GM18870 (cell line): ENCODE measurements around the gene RPH3AL.
"Not testable (repeated sequence)": the region's sequence is repeated elsewhere in the genome, so short reads cannot be mapped to it uniquely, and the experiment has no call there.

Experiments used
- ATAC-seq: cut with Tn5 transposase; IDR thresholded peaks from one replicate; pipeline ENCODE4 v1.9.1; 2021; ENCODE audit warnings: moderate library complexity; ENCODE audit not compliant: unreplicated experiment

RPH3AL gene

GRCh38 chr17:320809-321385 lies 31.7 kb downstream of the RPH3AL start:
- ATAC-seq: no peak

- ATAC-seq: no peak
These were observed 32.5 kb downstream of the RPH3AL start for GRCh38 chr17:320139-320538.

GRCh38 chr17:319266-319665 lies 33.3 kb downstream of the RPH3AL start:
- ATAC-seq: no peak

GRCh38 chr17:317070-317469 lies 35.5 kb downstream of the RPH3AL start:
- not testable (repeated sequence) for ATAC-seq

GRCh38 chr17:315399-315798 lies 37.2 kb downstream of the RPH3AL start:
- ATAC-seq: not testable (repeated sequence)

- not testable (repeated sequence) for ATAC-seq
These were observed 38.0 kb downstream of the RPH3AL start for GRCh38 chr17:314614-314944.

GRCh38 chr17:313911-314613 lies 38.5 kb downstream of the RPH3AL start:
- no peak for ATAC-seq

GRCh38 chr17:313231-313630 lies 39.4 kb downstream of the RPH3AL start:
- ATAC-seq: no peak

- ATAC-seq: no peak
These were observed 40.0 kb downstream of the RPH3AL start for GRCh38 chr17:312476-313148.

GRCh38 chr17:311119-311782 lies 41.4 kb downstream of the RPH3AL start:
- no peak for ATAC-seq

- no peak for ATAC-seq
These were observed 42.2 kb downstream of the RPH3AL start for GRCh38 chr17:310111-311010.

- no peak for ATAC-seq
These were observed 43.2 kb downstream of the RPH3AL start for GRCh38 chr17:309361-309888.

GRCh38 chr17:307741-308507 lies 44.7 kb downstream of the RPH3AL start:
- ATAC-seq: no peak

GRCh38 chr17:307295-307691 lies 45.3 kb downstream of the RPH3AL start:
- no peak for ATAC-seq

GRCh38 chr17:306536-307294 lies 45.9 kb downstream of the RPH3AL start:
- no peak for ATAC-seq

- no peak for ATAC-seq
These were observed 46.5 kb downstream of the RPH3AL start for GRCh38 chr17:306116-306515.

GRCh38 chr17:305090-305976 lies 47.3 kb downstream of the RPH3AL start:
- ATAC-seq: no peak

GRCh38 chr17:304461-304860 lies 48.1 kb downstream of the RPH3AL start:
- no peak for ATAC-seq
